Astrocyte of the cerebellum (primary cell): ENCODE data around the gene GSDME.

Source experiments
- DNase-seq: peaks from one replicate; pipeline ENCODE4 v3.0.0-alpha.2; 2011; ENCODE audit warnings: low read depth
- H3K4me3 ChIP-seq: 2 replicates; pipeline ENCODE4 v1.5.1; 2011; ENCODE audit warnings: mild to moderate bottlenecking, low read depth, low read length, moderate library complexity
- CTCF ChIP-seq: IDR thresholded peaks from 2 replicates; pipeline ENCODE4 v1.5.1; 2012; ENCODE audit warnings: low read length, low read depth, moderate library complexity, mild to moderate bottlenecking; ENCODE audit errors: missing control alignments
- in situ Hi-C: cut with HindIII; loops from 2 replicates; pipeline ENCODE4 v1.10.0; 2017; ENCODE audit warnings: low sequenced_read_pairs

Gene GSDME

GRCh38 chr7:24757353-24758275 lies at the start of gene GSDME:
GSDME (minus strand) TSS chr7:24757464; CDS start chr7:24749774, 7,690 bp downstream.
- peak within 1 kb of the TSS; percentile 66 for H3K4me3 ChIP-seq
- DNase-seq, result no peak
- in situ Hi-C loops, result no loop called here
- TF ChIP-seq CTCF, result peak; percentile 4

- no peak for TF ChIP-seq CTCF
- in situ Hi-C loops, result loop anchor here (25.0 kb wide), 1 partner anchor 260 kb away; no protein-coding TSS in a partner anchor
These were observed 45.0 kb upstream of the GSDME start for GRCh38 chr7:24802300-24802699.

GRCh38 chr7:24801883-24802282 lies 44.6 kb upstream of the GSDME start:
- TF ChIP-seq CTCF, result no peak
- no peak for DNase-seq
- H3K4me3 ChIP-seq, result no peak overlapping the region
- in situ Hi-C loops, result loop anchor here (25.0 kb wide), 1 partner anchor 260 kb away; no protein-coding TSS in a partner anchor

More at GRCh38 chr7:24802300-24802699, 45.0 kb upstream of the GSDME start:
- no peak for DNase-seq
- H3K4me3 ChIP-seq, result no peak overlapping the region

- H3K4me3 ChIP-seq, result no peak overlapping the region
- no peak for TF ChIP-seq CTCF
- in situ Hi-C loops, result loop anchor here (25.0 kb wide), 1 partner anchor 262 kb away; no protein-coding TSS in a partner anchor
- no peak for DNase-seq
These were observed 43.4 kb upstream of the GSDME start for GRCh38 chr7:24800667-24801066.

GRCh38 chr7:24800073-24800472 lies 42.8 kb upstream of the GSDME start:
- in situ Hi-C loops, result loop anchor here (25.0 kb wide), 1 partner anchor 262 kb away; no protein-coding TSS in a partner anchor
- no peak for TF ChIP-seq CTCF
- H3K4me3 ChIP-seq, result no peak overlapping the region
- DNase-seq, result no peak

GRCh38 chr7:24799506-24799905 lies 42.2 kb upstream of the GSDME start:
- DNase-seq, result no peak
- TF ChIP-seq CTCF, result no peak
- in situ Hi-C loops, result no loop called here

More at GRCh38 chr7:24799506-24799905, 42.2 kb upstream of the GSDME start:
- H3K4me3 ChIP-seq, result no peak overlapping the region
